GM12874 (cell line): ENCODE data around the gene HMCN1.

Experiments
- CTCF ChIP-seq: IDR thresholded peaks from 2 replicates; pipeline ENCODE4 v1.5.1; 2011; ENCODE audit warnings: low read depth, mild to moderate bottlenecking, control low read depth, low read length, moderate library complexity; ENCODE audit not compliant: insufficient read depth

Gene HMCN1

GRCh38 chr1:185966471-185966870 is 232.3 kb downstream of the HMCN1 start:
- TF ChIP-seq CTCF: no peak

GRCh38 chr1:185969028-185969427 is 234.8 kb downstream of the HMCN1 start:
- no peak for TF ChIP-seq CTCF

- TF ChIP-seq CTCF: no peak
Observed at GRCh38 chr1:185969524-185969991, 235.4 kb downstream of the HMCN1 start.

GRCh38 chr1:185971688-185972087 is 237.5 kb downstream of the HMCN1 start:
- no peak for TF ChIP-seq CTCF

- no peak for TF ChIP-seq CTCF
Observed at GRCh38 chr1:185972096-185972850, 238.1 kb downstream of the HMCN1 start.

GRCh38 chr1:185973645-185974044 is 239.5 kb downstream of the HMCN1 start:
- no peak for TF ChIP-seq CTCF

GRCh38 chr1:185974367-185975170 is 240.4 kb downstream of the HMCN1 start:
- TF ChIP-seq CTCF: no peak
